GM18519 (cell line): ENCODE data around the gene RALY.

ENCODE experiments used
- ATAC-seq: cut with Tn5 transposase; IDR thresholded peaks from one replicate; pipeline ENCODE4 v1.9.1; 2021; ENCODE audit warnings: mild to moderate bottlenecking, moderate library complexity; ENCODE audit not compliant: unreplicated experiment, low FRiP score

Gene RALY

GRCh38 chr20:34072778-34073177 lies 79.1 kb downstream of the RALY start:
- ATAC-seq: no peak

- ATAC-seq: no peak
These were observed 80.5 kb downstream of the RALY start for GRCh38 chr20:34074101-34074760.

GRCh38 chr20:34075647-34076046 lies 81.9 kb downstream of the RALY start:
- ATAC-seq: no peak

- ATAC-seq: no peak
These were observed 83.2 kb downstream of the RALY start for GRCh38 chr20:34076952-34077351.

- no peak for ATAC-seq
These were observed 84.8 kb downstream of the RALY start for GRCh38 chr20:34078540-34078939.

- ATAC-seq: no peak
These were observed 86.1 kb downstream of the RALY start for GRCh38 chr20:34079818-34080217.

- ATAC-seq: no peak
These were observed 88.6 kb downstream of the RALY start for GRCh38 chr20:34082232-34082887.

- no peak for ATAC-seq
These were observed 89.4 kb downstream of the RALY start for GRCh38 chr20:34083137-34083536.

- no peak for ATAC-seq
These were observed 90.1 kb downstream of the RALY start for GRCh38 chr20:34083781-34084180.

- no peak for ATAC-seq
These were observed 90.7 kb downstream of the RALY start for GRCh38 chr20:34084227-34084923.

- no peak for ATAC-seq
These were observed 91.9 kb downstream of the RALY start for GRCh38 chr20:34085544-34086040.

- no peak for ATAC-seq
These were observed 94.8 kb downstream of the RALY start for GRCh38 chr20:34088305-34089174.

GRCh38 chr20:34089175-34089479 lies 95.4 kb downstream of the RALY start:
- no peak for ATAC-seq

GRCh38 chr20:34089655-34090345 lies 96.1 kb downstream of the RALY start:
- no peak for ATAC-seq

GRCh38 chr20:34090645-34091044 lies 96.9 kb downstream of the RALY start:
- ATAC-seq: no peak

- ATAC-seq: no peak
These were observed 98.0 kb downstream of the RALY start for GRCh38 chr20:34091637-34092200.

- ATAC-seq: no peak
These were observed 100.2 kb downstream of the RALY start for GRCh38 chr20:34093895-34094294.

GRCh38 chr20:34095825-34096224 lies 102.1 kb downstream of the RALY start:
- ATAC-seq: no peak

GRCh38 chr20:34096699-34097444 lies 103.2 kb downstream of the RALY start:
- ATAC-seq: no peak
